HG03354 (cell line): Measurements from ENCODE around the gene MAPKAPK3.
A peak's percentile ranks its signal among the peaks of the same experiment; 100 is the strongest.

ENCODE experiments used
- ATAC-seq: cut with Tn5 transposase; IDR thresholded peaks from one replicate; pipeline ENCODE4 v1.9.1; 2021; ENCODE audit warnings: mild to moderate bottlenecking; ENCODE audit not compliant: unreplicated experiment, poor library complexity, severe bottlenecking

Gene MAPKAPK3

GRCh38 chr3:50617096-50617791 is at the start of gene MAPKAPK3:
Gene MAPKAPK3, plus strand, starts transcription at chr3:50617151. Its CDS starts 415 bp downstream, at chr3:50617566.
- peak; percentile 19 for ATAC-seq

- peak; percentile 81 for ATAC-seq
Measured at GRCh38 chr3:50567386-50568167, 49.4 kb upstream of the MAPKAPK3 start, which contains the start of gene C3orf18. Gene C3orf18, minus strand, starts transcription at chr3:50567747. Its CDS starts 2,048 bp downstream, at chr3:50565699.

GRCh38 chr3:50568947-50569749 is 47.8 kb upstream of the MAPKAPK3 start, which contains the start of gene HEMK1:
Gene HEMK1, plus strand, starts transcription at chr3:50569522. Its CDS starts 1,583 bp downstream, at chr3:50571105.
- ATAC-seq: peak; percentile 74

- ATAC-seq: no peak
Measured at GRCh38 chr3:50570508-50571279, 46.3 kb upstream of the MAPKAPK3 start.

GRCh38 chr3:50571486-50571885 is 45.5 kb upstream of the MAPKAPK3 start:
- no peak for ATAC-seq

- peak; percentile 18 for ATAC-seq
Measured at GRCh38 chr3:50572158-50572557, 44.8 kb upstream of the MAPKAPK3 start.

- ATAC-seq: no peak
Measured at GRCh38 chr3:50572801-50573371, 44.1 kb upstream of the MAPKAPK3 start.

- ATAC-seq: no peak
Measured at GRCh38 chr3:50573566-50574443, 43.1 kb upstream of the MAPKAPK3 start.

- ATAC-seq: no peak
Measured at GRCh38 chr3:50574444-50574831, 42.5 kb upstream of the MAPKAPK3 start.

- ATAC-seq: no peak
Measured at GRCh38 chr3:50575372-50575771, 41.6 kb upstream of the MAPKAPK3 start.

- no peak for ATAC-seq
Measured at GRCh38 chr3:50577348-50577747, 39.6 kb upstream of the MAPKAPK3 start.

- no peak for ATAC-seq
Measured at GRCh38 chr3:50580683-50581458, 36.1 kb upstream of the MAPKAPK3 start.

GRCh38 chr3:50581459-50581842 is 35.5 kb upstream of the MAPKAPK3 start:
- ATAC-seq: no peak

- ATAC-seq: no peak
Measured at GRCh38 chr3:50582083-50582482, 34.9 kb upstream of the MAPKAPK3 start.

- ATAC-seq: no peak
Measured at GRCh38 chr3:50583897-50584296, 33.1 kb upstream of the MAPKAPK3 start.

GRCh38 chr3:50584391-50584790 is 32.6 kb upstream of the MAPKAPK3 start:
- ATAC-seq: no peak

- ATAC-seq: no peak
Measured at GRCh38 chr3:50585919-50586762, 30.8 kb upstream of the MAPKAPK3 start.
